Measurements from ENCODE around the gene PRTG.
"Not testable (repeated sequence)": the region's sequence is repeated elsewhere in the genome, so short reads cannot be mapped to it uniquely, and the experiment has no call there.

The PRTG gene

DNA sequence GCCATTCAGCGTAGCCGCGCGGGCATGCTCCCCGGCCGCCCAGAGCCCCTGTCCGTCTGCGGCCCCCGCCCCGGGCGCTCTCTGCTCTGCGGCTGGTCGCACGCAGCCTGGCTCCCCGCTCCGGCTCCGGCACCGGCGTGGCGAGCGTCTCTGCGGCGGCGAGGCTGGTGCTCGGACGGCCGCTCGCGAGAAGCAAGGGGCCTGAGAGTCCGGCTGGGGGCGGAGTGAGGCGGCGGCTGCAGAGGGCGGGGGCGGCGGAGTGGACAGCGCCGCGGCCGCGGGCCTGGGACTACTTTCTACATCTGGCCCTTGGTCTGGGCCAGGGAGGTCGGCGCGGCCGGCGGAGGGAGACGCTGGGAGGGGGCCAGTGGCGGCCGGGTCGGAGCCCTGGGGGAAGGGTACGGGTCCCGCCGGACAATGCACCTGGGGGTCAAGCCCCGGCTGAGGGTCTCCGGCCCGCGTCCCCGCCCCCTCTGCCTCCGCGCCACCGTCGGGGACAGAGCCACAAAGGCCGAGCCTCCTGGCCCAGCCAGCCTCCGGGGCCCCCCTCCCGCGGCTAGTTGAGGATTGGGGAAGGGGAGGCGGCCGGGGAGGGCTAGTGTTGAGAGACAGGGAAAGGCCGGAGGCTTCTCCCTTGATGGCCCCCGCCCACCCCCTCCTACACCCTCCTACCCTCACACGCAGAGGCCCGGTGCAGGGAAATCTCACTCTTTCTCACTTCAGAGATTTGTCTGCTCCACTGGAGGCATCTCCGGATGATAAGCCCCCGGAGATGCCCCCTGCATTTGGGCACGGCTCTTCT is at the start of gene PRTG:
TSS of gene PRTG (minus strand) at position 226 of the 802 bp plus-strand sequence. CDS start at position 5, 221 bp downstream.
- no peak for DNase-seq

- no peak for DNase-seq
Observed at GRCh38 chr15:55791551-55792400, 48.8 kb upstream of the PRTG start.

DNA sequence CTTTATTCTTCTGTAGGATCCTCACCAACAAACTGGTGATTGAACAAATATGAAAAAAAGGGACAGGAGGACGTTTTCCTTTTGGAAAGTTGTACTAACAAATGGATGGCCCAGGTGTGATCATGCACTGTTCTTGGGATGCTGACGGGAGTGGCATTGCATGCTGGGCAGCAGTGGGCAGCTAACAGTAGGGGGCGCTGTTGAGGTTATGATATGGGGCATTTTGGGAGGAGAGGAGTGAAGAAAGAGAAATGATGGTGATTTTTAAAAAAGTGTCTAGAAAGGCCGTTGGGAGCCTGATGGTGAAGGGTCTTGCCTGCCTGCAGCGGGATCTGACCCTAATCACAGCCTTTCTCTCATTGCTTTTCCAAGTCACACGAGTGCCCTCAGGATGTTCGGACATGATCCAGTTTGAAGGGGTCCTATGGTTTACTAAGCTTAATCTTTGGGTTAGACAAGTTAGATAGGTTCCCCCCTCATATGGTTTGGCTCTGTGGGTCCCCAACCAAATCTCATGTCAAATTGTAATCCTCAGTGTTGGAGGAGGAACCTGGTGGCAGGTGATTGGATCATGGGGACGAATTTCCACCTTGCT is 46.2 kb upstream of the PRTG start:
- no peak for DNase-seq

- no peak for DNase-seq
Observed at GRCh38 chr15:55786341-55786740, 43.4 kb upstream of the PRTG start.

DNA sequence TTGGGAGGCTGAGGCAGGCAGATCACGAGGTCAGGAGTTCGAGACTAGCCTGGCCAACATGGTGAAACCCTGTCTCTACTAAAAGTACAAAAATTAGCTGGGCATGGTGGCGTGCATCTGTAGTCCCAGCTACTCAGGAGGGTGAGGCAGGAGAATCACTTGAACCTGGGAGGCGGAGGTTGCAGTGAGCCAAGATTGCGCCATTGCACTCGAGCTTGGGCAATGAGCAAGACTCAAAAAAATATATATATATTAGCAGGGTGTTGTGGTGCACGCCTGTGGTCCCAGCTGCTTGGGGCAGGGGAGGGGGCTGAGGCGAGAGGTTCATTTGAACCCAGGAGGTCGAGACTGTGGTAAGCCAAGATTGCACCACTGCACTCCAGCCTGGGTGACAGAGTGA is 42.6 kb upstream of the PRTG start:
- DNase-seq: not testable (repeated sequence)

DNA sequence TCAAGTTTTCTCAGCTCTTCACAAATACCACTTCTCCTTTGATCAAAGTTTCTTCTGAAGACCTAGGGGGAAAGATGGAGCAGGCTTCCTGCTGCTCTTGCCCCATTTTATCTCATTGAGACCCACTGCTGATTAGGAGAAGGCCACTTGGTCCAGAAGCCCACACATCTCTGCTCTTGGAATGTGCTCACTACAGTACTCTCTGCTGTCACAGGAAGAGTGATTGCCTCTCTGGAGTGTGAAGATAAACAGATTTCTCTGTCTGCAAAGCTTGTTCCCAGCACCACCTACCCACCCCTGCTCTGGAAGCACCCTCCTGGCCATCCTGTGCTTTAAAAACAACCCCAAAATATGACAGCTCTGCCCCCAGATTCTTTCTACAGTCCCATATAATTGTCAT is 41.3 kb upstream of the PRTG start:
- no peak for DNase-seq

GRCh38 chr15:55782901-55783300 is 39.9 kb upstream of the PRTG start:
- no peak for DNase-seq

DNA sequence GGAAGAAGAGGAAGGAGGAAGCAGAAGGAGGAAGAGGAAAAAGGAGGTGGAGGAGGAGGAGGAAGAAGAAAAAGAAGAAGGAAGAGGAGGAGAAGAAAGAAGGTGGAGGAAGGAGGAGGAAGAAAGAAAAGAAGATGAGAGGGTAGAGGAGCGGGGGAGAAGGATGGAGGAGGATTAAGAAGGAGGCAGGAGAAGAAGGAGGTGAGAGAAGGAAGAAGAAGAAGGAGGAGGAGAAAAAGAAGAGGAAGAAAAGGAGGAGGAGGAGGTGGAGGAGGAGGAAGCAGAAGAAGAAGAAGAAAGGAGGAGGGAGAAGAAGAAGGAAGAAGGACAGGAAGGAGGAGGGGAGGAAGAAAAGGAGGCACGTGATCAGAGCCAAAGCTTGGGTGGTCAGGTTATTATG is 37.3 kb upstream of the PRTG start:
- DNase-seq: no peak

GRCh38 chr15:55778932-55779331 is 36.0 kb upstream of the PRTG start:
- no peak for DNase-seq

GRCh38 chr15:55775316-55775715 is 32.4 kb upstream of the PRTG start:
- no peak for DNase-seq

DNA sequence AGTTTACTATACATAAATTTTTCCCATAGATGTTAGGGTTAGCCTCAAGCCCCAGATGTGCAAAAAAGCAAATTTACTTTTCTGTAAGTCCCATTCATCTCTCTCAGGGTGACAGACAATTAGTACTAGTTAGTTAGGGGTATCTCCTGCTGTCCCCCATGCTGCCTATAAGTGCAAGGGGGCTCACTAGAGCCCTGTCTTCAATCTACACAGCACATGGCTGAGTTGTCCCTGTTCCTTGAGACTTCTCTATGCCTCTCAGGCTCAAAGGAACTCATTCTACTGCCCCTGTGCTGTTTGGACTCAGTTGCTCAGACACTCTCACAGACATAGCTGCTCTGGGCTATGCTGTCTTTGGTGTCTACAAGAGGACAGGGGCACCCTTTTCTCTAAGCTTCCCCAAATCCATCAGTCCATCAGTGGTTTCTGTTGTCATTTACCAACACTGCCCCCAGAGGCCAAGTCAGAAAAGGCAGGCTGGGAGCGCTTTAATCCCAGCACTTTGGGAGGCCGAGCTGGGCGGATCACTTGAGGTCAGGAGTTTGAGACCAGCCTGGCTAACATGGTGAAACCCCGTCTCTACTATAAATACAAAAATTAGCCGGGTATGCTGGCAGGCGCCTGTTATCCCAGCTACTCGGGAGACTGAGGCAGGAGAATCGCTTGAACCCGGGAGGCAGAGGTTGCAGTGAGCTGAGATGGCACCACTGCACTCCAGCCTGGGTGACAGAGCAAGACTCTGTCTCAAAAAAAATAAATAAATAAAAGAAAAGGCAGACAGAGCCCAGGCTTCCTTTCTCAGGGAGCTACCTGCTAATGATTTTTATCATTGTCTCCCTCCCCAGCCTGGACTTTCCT is 31.4 kb upstream of the PRTG start:
- DNase-seq: no peak

DNA sequence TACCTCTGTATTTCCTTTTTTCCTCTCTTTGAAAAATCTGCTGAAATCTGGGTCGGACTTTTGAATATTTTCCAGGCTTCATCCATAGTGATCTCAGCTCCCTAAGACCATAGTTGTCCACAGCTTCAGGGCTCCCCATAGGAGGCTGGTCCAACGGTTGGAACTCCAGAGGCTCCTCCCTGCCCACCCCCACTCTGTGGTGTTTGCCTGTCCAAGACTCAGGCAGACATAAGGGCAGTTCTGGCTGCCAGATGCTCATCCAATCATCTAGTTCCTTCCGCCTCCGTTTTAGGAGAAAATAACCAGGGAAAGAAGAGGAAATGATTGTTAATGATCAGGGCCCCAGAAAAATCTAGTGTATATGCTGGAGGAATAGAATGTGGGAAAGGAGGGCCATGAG is 27.9 kb upstream of the PRTG start:
- no peak for DNase-seq

DNA sequence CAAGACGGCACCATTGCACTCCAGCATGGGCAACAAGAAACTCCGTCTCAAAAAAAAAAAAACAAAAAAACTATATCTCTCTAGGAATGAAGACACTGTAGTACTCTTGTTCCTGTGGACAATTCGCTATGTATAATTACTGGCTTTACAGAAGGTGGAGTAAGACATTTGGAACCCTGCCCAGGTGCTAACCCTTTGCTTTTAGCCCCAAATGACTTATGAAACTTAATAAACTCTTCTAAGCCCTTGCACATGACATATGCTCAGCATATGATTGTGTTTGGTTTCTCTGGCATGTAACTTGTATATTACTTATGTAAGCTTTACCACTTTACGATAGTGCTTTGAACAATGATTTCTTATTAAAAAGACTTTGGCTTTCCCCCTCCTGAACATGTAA is 27.3 kb upstream of the PRTG start:
- no peak for DNase-seq

GRCh38 chr15:55768670-55769185 is 25.8 kb upstream of the PRTG start:
- DNase-seq: no peak

DNA sequence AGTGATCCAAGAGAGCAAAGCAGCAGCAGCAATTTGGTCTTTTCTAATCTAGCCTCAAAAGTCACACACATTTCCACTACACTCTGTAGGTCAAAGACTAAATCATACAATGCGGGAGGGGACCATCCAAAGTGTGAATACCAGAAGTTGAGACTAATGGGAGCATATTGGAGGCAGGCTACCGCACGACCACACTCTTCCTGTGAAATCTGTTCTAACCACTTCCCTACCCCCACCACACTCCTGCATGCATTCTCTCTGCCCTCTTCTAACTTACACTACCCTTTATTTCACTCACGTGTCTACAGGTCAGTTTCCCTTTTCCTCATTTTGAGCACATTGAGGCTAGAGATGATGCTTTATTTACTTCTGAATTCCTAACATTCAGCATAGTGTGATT is 23.7 kb upstream of the PRTG start:
- DNase-seq: no peak

GRCh38 chr15:55764398-55764797 is 21.4 kb upstream of the PRTG start:
- DNase-seq: no peak

DNA sequence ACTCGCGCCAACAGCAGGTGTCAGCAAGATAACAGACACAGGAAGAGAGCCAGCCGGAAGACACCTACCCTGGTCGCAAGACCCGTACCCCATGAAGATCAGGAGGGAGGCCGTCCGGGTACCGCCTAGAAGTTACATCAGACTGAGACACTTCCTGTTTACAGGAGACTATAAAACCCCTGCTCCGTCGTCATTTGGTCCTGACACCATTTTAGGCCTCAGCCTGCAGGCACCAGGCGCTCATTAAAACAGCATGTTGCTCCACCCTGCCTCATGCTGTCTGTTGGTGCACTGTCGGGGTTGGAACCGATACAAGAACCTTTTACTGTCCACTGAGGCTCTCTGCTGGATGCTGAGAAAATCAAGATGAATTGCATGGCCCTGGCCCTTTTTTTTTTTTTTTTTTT is 15.6 kb upstream of the PRTG start:
- no peak for DNase-seq

DNA sequence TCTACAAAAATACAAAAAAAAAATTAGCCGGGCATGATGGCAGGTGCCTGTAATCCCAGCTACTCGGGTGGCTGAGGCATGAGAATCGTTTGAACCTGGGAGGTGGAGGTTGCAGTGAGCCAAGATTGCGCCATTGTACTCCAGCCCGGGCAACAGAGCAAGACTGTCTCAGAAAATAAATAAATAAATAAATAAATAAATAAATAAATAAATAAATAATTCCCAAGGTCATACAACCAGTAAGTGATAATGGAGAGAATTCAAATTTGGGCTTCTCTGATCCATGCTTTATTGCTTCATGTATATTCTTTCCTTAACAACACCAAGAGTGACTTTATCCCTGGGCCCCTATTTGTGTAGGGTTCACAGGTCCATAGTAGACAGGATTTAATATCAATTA is 10.5 kb upstream of the PRTG start:
- DNase-seq: not testable (repeated sequence)

DNA sequence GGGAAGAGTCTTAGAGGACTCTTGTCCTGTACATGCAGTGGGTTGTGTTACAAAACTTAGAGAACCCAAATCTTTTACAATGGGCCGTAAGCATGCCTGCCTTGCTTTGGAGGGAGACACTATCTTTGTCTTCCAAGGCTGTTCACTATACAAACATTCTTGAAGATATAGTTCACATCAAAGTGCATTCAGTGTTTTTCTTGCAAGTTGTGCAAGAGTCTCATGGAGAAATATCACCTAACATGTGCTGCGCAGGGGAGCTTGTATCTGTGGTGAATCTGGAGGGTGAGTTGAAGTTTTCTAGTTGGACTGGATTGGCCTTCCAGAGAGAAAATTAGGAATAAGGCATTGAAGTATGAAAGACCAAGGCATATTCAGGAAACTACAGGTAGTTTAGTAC is 7.8 kb upstream of the PRTG start:
- DNase-seq: no peak

DNA sequence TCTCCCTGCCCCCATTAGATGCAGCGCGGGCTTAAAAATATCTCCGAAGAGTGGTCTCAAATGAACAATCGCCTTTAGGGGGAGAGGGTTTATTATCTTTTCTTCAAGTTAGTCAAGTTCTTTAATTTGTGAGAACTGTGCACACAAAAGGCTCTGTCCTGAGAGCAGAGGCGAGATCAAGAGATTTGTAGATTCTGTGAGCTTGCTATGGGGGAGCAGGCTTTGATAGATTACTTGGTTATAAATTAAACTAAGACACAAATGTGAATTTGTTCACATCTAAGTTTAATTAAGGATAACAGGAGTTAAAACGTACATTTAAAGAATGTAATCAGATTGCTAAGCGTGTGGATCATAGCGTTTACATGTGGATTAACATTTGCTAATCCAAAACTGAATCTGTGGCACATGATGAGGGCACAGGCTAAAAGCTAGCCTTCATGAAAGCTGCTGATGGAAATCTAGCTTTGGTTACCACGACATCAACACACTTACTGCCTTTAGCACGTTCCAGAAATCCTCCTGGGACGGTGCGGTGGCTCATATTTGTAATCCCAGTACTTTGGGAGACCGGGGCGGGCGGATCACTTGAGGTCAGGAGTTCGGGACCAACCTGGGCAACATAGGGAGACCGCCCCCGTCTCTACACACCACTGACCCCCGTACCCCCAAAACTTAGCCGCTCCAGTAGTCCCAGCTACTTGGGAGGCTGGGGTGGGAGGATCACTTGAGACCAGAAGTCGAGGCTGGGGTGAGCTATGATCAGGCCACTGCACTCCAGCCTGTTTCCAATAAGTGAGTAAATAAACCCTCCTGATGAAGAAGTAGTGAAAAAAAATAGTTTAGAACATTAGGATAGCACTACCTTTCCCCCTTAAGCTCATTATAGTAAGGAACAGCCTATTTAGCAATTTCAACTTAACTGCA is 1.0 kb upstream of the PRTG start:
- no peak for DNase-seq

GRCh38 chr15:55742498-55742926 is 440 bp downstream of the PRTG start:
- DNase-seq: no peak
